ENCODE results near the gene RTCB. TPM values are rescaled to one million over a fixed set of nuclear protein-coding genes. Genes with fewer than 3 reads are reported as not detected.

The RTCB gene
- polyA plus RNA-seq, 1 of the 3 experiments (the other 2 are of a cell fraction) = 89.6 TPM

DNA sequence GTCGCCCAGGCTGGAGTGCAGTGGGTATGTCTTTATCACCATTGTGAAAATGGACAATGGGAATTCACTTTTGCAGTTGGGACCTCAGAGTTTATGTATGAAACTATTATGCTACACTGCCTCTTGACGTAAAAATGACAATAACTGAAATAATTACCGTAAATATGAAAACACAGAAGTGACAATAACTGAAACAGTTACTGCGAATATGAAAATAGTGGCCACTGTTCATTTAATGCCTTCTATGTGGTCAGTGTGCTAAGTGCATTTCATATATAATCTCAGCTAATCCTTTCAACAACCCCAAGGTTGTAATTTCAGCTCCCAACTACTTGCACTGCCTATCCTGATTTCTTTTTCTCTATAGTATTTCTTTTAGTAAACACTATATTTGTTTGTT, 5.9 kb upstream of the RTCB start (continued):
- TF ChIP-seq, protein P1, sequence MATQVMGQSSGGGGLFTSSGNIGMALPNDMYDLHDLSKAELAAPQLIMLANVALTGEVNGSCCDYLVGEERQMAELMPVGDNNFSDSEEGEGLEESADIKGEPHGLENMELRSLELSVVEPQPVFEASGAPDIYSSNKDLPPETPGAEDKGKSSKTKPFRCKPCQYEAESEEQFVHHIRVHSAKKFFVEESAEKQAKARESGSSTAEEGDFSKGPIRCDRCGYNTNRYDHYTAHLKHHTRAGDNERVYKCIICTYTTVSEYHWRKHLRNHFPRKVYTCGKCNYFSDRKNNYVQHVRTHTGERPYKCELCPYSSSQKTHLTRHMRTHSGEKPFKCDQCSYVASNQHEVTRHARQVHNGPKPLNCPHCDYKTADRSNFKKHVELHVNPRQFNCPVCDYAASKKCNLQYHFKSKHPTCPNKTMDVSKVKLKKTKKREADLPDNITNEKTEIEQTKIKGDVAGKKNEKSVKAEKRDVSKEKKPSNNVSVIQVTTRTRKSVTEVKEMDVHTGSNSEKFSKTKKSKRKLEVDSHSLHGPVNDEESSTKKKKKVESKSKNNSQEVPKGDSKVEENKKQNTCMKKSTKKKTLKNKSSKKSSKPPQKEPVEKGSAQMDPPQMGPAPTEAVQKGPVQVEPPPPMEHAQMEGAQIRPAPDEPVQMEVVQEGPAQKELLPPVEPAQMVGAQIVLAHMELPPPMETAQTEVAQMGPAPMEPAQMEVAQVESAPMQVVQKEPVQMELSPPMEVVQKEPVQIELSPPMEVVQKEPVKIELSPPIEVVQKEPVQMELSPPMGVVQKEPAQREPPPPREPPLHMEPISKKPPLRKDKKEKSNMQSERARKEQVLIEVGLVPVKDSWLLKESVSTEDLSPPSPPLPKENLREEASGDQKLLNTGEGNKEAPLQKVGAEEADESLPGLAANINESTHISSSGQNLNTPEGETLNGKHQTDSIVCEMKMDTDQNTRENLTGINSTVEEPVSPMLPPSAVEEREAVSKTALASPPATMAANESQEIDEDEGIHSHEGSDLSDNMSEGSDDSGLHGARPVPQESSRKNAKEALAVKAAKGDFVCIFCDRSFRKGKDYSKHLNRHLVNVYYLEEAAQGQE (IDR thresholded peaks at IDR 0.05; ENCODE audit: low read depth, low read length) = no peak
- TF ChIP-seq NRF1 (IDR thresholded peaks at IDR 0.05; ENCODE audit: low read depth, low read length) = no peak

DNA sequence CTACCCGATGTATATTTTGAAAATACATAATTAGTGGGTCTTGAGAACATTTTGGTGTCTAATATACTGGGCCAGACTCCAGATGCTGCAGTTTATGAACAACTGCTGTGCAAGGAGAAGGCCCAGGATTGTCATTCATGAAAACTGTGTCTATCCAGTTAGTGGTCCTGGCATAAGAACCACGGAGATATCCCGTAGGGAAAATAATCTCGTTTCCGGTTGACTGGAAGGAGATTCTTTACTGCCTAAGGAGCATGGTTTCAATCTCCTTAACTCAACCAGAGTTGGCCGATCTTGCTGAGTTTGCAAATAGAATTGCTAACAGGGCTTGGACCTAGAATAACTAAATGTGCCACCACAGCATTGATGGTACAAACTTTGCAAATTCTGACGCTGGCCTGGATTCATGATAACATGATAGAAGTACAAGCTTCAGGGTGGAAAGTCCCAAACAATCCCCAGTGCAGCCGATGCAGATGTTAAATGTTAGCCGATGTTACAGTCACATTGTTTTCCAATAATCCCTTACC, 4.6 kb upstream of the RTCB start:
- Histone ChIP-seq H3K27ac (ENCODE audit: low read depth in 2 of 2, low read length in 1 of 2) (no peak overlapping the region), H4K20me1 (ENCODE audit: insufficient read depth) (no peaks in the 10 kb centered on the region), H3K27me3 (ENCODE audit: insufficient read depth) (peaks cover 5% of the 10 kb centered on the region; the same call in 1 of the 2 replicates), H3K9me3 (no peaks in the 10 kb centered on the region), H3K79me2 (ENCODE audit: insufficient read depth) (peaks cover 4% of the 10 kb centered on the region), H3F3A (replicated peaks; ENCODE audit: insufficient read depth) (no peaks in the 10 kb centered on the region), H3K9ac (no peak overlapping the region), H2AFZ (ENCODE audit: low read depth) (no peak overlapping the region), H3K4me1 (ENCODE audit: control insufficient read depth in 1 of 2, insufficient read depth in 2 of 2, low read depth in 1 of 2, low read length in 1 of 2) (no peaks in the 10 kb centered on the region), H3K9me2 (no peaks in the 10 kb centered on the region), H3K4me2 (no peak overlapping the region), H3K36me3 (replicated peaks in 1 of 2; ENCODE audit: control insufficient read depth in 1 of 2, insufficient read depth in 2 of 2, low read length in 1 of 2) (no peaks in the 10 kb centered on the region), H3K4me3 (ENCODE audit: low read depth in 2 of 2, low read length in 1 of 2) (no peak overlapping the region)
- WGBS (ENCODE audit: low lambda C conversion rate) = 66% methylated on average over 9 of the region's 9 CpGs
- no peak for TF ChIP-seq SMC3 (IDR thresholded peaks at IDR 0.05; ENCODE audit: low read depth, low read length)
- TF ChIP-seq EP300 (IDR thresholded peaks at IDR 0.05; ENCODE audit: borderline replicate concordance in 1 of 2, low read depth in 1 of 2, low read length in 1 of 2) = no peak
- ChIA-PET POLR2A (no interaction called here), CTCF (interaction anchor here (8.7 kb wide), 1 partner anchor 57 kb away, joined by 75 read pairs; the partner anchor contains the start of gene FBXO7)
- DNase-seq = no peak

DNA sequence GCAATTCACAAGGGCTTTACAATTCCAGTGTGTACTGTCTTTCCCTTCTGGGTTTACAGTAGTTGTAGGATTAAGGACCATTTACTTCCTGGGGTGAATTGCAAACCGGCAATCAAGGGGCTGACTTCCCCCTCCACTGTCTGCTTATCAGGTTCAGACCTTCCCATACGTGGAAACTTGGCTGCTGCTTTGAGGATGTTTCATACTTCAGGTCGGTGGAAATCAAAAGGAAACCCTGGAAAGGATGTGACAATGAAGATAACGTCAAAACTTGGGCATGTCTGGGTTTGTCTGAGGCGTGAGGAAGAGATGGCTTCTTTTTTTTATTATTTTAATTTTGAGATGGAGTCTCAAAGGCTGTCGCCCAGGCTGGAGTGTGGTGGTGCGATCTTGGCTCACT, 2.1 kb upstream of the RTCB start:
- Histone ChIP-seq H3K9me2 (no peaks in the 10 kb centered on the region), H3K4me3 (ENCODE audit: low read depth in 2 of 2, low read length in 1 of 2) (no peak overlapping the region), H3K9ac (no peak overlapping the region), H2AFZ (ENCODE audit: low read depth) (no peak overlapping the region), H3K4me2 (no peak overlapping the region), H3K79me2 (ENCODE audit: insufficient read depth) (peaks cover 29% of the 10 kb centered on the region), H3K9me3 (no peaks in the 10 kb centered on the region), H3K27ac (ENCODE audit: low read depth in 2 of 2, low read length in 1 of 2) (no peak overlapping the region), H4K20me1 (ENCODE audit: insufficient read depth) (no peaks in the 10 kb centered on the region; the same call in 1 of the 2 replicates), H3K4me1 (ENCODE audit: control insufficient read depth in 1 of 2, insufficient read depth in 2 of 2, low read depth in 1 of 2, low read length in 1 of 2) (peaks cover 0 to 10% of the 10 kb centered on the region in 2 experiments; a peak in 3 of 4 replicates), H3K27me3 (ENCODE audit: insufficient read depth) (peaks cover 5% of the 10 kb centered on the region; the same call in 1 of the 2 replicates), H3F3A (replicated peaks; ENCODE audit: insufficient read depth) (no peaks in the 10 kb centered on the region), H3K36me3 (replicated peaks in 1 of 2; ENCODE audit: control insufficient read depth in 1 of 2, insufficient read depth in 2 of 2, low read length in 1 of 2) (peaks cover 0 to 3% of the 10 kb centered on the region in 2 experiments)
- DNase-seq = no peak
- POLR2A ChIA-PET = no interaction called here
- WGBS (ENCODE audit: low lambda C conversion rate) = 75% methylated on average over 7 of the region's 7 CpGs
- CTCF ChIA-PET = interaction anchor here (0.6 to 8.7 kb wide), 2 partner anchors 55 to 60 kb away, joined by 4 to 75 read pairs; partner anchors contain the start of gene FBXO7
- TF ChIP-seq, protein P2, sequence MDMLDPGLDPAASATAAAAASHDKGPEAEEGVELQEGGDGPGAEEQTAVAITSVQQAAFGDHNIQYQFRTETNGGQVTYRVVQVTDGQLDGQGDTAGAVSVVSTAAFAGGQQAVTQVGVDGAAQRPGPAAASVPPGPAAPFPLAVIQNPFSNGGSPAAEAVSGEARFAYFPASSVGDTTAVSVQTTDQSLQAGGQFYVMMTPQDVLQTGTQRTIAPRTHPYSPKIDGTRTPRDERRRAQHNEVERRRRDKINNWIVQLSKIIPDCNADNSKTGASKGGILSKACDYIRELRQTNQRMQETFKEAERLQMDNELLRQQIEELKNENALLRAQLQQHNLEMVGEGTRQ (IDR thresholded peaks at IDR 0.05; ENCODE audit: borderline replicate concordance, low read depth, low read length) = no peak
- TF ChIP-seq FOXM1 (IDR thresholded peaks at IDR 0.05; ENCODE audit: low read depth) (no peak), POLR2AphosphoS5 (IDR thresholded peaks at IDR 0.05; ENCODE audit: low read depth, low read length) (no peak), MEF2A (IDR thresholded peaks at IDR 0.05; ENCODE audit: borderline replicate concordance, low read depth) (no peak), RFX5 (IDR thresholded peaks at IDR 0.05; ENCODE audit: low read length) (no peak)
- TF ChIP-seq, protein P3, sequence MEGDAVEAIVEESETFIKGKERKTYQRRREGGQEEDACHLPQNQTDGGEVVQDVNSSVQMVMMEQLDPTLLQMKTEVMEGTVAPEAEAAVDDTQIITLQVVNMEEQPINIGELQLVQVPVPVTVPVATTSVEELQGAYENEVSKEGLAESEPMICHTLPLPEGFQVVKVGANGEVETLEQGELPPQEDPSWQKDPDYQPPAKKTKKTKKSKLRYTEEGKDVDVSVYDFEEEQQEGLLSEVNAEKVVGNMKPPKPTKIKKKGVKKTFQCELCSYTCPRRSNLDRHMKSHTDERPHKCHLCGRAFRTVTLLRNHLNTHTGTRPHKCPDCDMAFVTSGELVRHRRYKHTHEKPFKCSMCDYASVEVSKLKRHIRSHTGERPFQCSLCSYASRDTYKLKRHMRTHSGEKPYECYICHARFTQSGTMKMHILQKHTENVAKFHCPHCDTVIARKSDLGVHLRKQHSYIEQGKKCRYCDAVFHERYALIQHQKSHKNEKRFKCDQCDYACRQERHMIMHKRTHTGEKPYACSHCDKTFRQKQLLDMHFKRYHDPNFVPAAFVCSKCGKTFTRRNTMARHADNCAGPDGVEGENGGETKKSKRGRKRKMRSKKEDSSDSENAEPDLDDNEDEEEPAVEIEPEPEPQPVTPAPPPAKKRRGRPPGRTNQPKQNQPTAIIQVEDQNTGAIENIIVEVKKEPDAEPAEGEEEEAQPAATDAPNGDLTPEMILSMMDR (IDR thresholded peaks at IDR 0.05) = no peak
- TF ChIP-seq, protein P4, sequence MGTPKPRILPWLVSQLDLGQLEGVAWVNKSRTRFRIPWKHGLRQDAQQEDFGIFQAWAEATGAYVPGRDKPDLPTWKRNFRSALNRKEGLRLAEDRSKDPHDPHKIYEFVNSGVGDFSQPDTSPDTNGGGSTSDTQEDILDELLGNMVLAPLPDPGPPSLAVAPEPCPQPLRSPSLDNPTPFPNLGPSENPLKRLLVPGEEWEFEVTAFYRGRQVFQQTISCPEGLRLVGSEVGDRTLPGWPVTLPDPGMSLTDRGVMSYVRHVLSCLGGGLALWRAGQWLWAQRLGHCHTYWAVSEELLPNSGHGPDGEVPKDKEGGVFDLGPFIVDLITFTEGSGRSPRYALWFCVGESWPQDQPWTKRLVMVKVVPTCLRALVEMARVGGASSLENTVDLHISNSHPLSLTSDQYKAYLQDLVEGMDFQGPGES (IDR thresholded peaks at IDR 0.05; ENCODE audit: low read depth, low read length) = no peak
- TF ChIP-seq, protein P1 (IDR thresholded peaks at IDR 0.05; ENCODE audit: low read depth, low read length) = no peak
- TF ChIP-seq, protein P5, sequence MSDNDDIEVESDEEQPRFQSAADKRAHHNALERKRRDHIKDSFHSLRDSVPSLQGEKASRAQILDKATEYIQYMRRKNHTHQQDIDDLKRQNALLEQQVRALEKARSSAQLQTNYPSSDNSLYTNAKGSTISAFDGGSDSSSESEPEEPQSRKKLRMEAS (IDR thresholded peaks at IDR 0.05; ENCODE audit: low read depth) = no peak
